ENCODE data around the gene NEDD8. TPM values are rescaled to one million over a fixed set of nuclear protein-coding genes. Genes with fewer than 3 reads are reported as not detected.

Gene NEDD8
- total RNA-seq, 4 donors from 2014 or later: 68.6 to 109 (median 98.3) TPM

- TF ChIP-seq EP300 (IDR thresholded peaks at IDR 0.05) (no peak), POLR2A (IDR thresholded peaks at IDR 0.05) (no peak), CTCF (IDR thresholded peaks at IDR 0.05) (no peak)
- 87 to 89% methylated on average over 9 of the region's 9 CpGs for WGBS, 2 donors
- H3K4me1 ChIP-seq: peaks cover 0 to 55% (median 30%) of the 10 kb centered on the region in 4 donors
- H3K27ac ChIP-seq: peak overlapping the region in 3 of 4 donors; percentile 27 to 100 (median 36)
- H3K27me3 ChIP-seq: no peaks in the 10 kb centered on the region
- H3K36me3 ChIP-seq: peaks cover 6 to 59% (median 9%) of the 10 kb centered on the region in 3 donors
- H3K9me3 ChIP-seq: no peaks in the 10 kb centered on the region
- DNase-seq (ENCODE audit: low spot score in 2 of 2): no peak
- no peak overlapping the region for H3K4me3 ChIP-seq
Measured at GRCh38 chr14:24240110-24240918, 8.1 kb upstream of the NEDD8 start.

- 85 to 88% methylated on average over 5 of the region's 5 CpGs for WGBS, 2 donors
- H3K27me3 ChIP-seq: no peaks in the 10 kb centered on the region
- TF ChIP-seq CTCF (IDR thresholded peaks at IDR 0.05) (no peak), EP300 (IDR thresholded peaks at IDR 0.05) (no peak), POLR2A (IDR thresholded peaks at IDR 0.05) (no peak)
- no peak overlapping the region for H3K27ac ChIP-seq
- DNase-seq (ENCODE audit: low spot score in 2 of 2): no peak
- no peak overlapping the region for H3K4me3 ChIP-seq
- H3K36me3 ChIP-seq: peaks cover 6 to 60% (median 9%) of the 10 kb centered on the region in 3 donors
- H3K4me1 ChIP-seq: peaks cover 0 to 69% (median 34%) of the 10 kb centered on the region in 4 donors
- no peaks in the 10 kb centered on the region for H3K9me3 ChIP-seq
Measured at GRCh38 chr14:24238527-24239037, 6.4 kb upstream of the NEDD8 start.

GRCh38 chr14:24238123-24238522 is 6.0 kb upstream of the NEDD8 start:
- DNase-seq (ENCODE audit: low spot score in 2 of 2): no peak
- Histone ChIP-seq H3K27ac (no peak overlapping the region), H3K4me1 (peaks cover 0 to 69% (median 34%) of the 10 kb centered on the region in 4 donors)

GRCh38 chr14:24237463-24237955 is 5.3 kb upstream of the NEDD8 start:
- no peak for TF ChIP-seq CTCF (IDR thresholded peaks at IDR 0.05)
- TF ChIP-seq POLR2A (IDR thresholded peaks at IDR 0.05): no peak
- H3K27ac ChIP-seq: no peak overlapping the region
- H3K9me3 ChIP-seq: no peaks in the 10 kb centered on the region
- H3K27me3 ChIP-seq: no peaks in the 10 kb centered on the region
- no peak overlapping the region for H3K4me3 ChIP-seq
- 92 to 97% methylated on average over 2 of the region's 2 CpGs for WGBS, 2 donors
- no peak for DNase-seq (ENCODE audit: low spot score in 2 of 2)
- peaks cover 0 to 70% (median 34%) of the 10 kb centered on the region in 4 donors for H3K4me1 ChIP-seq
- H3K36me3 ChIP-seq: peaks cover 6 to 60% (median 9%) of the 10 kb centered on the region in 3 donors

More at GRCh38 chr14:24238123-24238522, 6.0 kb upstream of the NEDD8 start:
- H3K4me3 ChIP-seq: no peak overlapping the region
- 84% methylated on average over 5 of the region's 5 CpGs for WGBS, 2 donors
- peaks cover 6 to 60% (median 9%) of the 10 kb centered on the region in 3 donors for H3K36me3 ChIP-seq
- H3K27me3 ChIP-seq: no peaks in the 10 kb centered on the region
- no peak for TF ChIP-seq POLR2A (IDR thresholded peaks at IDR 0.05)
- TF ChIP-seq CTCF (IDR thresholded peaks at IDR 0.05): no peak
- no peak for TF ChIP-seq EP300 (IDR thresholded peaks at IDR 0.05)
- H3K9me3 ChIP-seq: no peaks in the 10 kb centered on the region
